ENCODE measurements around the gene CTBP2.
A peak's percentile ranks its signal among the peaks of the same experiment; 100 is the strongest.

Gene CTBP2

DNA sequence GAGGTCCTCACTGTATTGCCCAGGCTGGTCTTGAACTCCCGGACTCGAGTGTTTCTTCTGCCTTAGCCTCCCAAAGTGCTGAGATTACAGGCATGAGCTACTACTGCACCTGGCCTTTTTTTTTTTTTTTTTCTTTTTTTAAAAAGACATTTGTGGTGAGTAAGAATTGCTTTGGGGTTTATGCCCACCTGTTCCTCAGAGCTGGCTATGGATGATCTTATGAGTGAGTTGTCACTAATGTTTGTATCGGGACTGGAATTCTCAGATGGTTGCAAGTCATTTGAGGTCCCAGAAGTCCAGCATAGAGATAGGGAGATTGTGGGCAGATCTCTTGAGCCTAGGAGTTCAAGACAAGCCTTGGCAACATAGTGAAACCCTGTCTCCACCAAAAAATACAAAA lies 183.2 kb downstream of the CTBP2 start:
- DNase-seq (ENCODE audit: low spot score): no peak

DNA sequence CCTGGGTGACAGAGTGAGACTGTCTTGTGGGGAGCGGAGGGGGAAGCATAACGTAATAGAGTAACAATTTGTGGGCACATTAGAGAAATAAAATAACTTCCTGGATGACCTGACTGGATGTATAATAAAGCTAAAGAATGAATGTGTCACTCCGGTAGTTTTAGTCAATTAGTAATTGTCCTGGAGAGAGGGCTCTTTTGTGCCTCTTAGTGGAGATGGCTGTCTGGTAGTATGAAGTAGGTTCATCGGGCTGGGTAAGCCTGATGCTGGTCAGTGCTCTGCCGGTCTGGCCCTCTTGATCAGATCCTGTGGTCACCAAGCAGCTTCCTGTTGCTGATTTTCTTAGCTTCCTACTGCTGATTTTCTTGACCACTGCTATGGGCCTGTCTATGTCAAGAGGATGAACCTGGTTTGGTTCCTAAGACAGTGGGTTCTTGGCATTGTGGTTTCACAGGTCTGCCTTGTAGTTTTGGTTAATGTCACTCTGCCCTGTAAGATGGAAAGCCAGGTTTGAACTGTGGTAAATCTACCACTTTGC lies 184.3 kb downstream of the CTBP2 start:
- no peak for DNase-seq (ENCODE audit: low spot score)

DNA sequence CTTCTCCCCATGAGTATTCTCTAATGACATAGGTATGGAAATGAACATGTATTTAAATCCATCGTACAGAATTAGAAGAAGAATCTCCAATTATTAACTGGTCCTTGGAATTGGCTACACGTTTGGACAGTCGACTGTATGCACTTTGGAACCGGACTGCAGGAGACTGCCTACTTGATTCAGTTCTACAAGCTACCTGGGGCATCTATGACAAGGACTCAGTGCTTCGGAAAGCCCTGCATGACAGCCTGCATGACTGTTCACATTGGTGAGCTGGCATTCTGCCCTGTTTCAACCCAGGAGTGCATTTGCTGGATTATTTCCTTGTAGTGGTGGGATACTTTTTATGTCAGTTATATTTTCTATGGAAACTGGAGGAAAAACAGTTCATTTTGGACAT lies 186.2 kb downstream of the CTBP2 start:
- no peak for DNase-seq (ENCODE audit: low spot score)

DNA sequence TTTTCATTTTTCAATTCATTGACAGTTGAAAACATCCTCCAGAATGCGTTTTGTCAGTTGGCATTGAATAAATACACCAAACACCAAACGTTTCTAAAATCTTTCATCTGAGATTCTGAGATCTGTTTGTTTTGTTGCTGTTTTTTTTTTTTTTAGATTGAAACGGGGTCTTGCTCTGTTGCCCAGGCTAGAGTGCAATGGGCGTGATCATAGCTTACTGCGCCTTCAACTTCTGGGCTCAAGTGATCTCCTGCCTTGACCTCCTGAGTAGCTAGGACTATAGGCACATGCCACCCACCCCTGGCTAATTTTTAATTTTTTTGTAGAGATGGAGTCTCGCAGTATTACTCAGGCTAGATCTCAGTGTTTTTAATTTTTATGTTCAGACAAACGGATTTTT lies 187.7 kb downstream of the CTBP2 start:
- no peak for DNase-seq (ENCODE audit: low spot score)

DNA sequence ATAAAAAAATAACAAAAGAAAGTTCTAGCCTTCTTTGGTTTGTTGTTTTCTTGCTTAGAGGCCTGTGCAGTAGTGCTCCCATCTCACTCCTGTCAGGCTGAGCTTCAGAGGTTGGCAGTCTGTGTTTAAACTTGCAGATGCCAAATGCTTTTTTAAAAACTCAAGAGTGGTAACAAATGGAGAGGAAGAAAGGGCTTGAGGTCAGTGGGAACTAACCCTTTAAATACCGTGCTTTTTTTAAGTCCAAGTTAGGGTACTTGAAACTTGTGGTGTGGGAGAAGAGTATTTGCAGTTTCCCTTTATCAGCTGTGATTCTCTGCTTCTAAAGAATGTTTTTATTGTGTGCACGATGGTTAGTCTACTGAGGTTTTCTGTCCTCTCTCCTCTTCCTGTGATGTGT lies 189.1 kb downstream of the CTBP2 start:
- no peak for DNase-seq (ENCODE audit: low spot score)

DNA sequence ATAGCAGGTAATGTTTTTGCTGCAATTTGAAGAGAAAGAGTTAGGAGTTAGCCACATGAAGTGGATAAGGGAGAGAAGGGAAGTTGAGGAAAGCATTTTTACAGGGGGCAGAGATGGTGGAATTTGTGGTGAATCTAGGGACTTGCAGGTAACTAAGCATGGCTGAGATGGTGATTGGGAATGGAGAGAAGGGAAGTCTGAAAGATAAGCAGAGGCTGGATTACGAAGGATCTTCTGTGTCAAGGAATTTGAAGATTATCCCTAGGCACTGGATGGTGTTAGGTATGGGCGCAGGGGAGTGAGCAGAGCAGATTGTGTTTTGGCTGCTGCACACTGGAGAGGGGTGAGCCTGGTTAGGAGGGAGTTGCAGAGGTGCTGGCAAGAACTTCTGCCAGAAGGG lies 193.1 kb downstream of the CTBP2 start:
- DNase-seq (ENCODE audit: low spot score): peak; percentile 37

DNA sequence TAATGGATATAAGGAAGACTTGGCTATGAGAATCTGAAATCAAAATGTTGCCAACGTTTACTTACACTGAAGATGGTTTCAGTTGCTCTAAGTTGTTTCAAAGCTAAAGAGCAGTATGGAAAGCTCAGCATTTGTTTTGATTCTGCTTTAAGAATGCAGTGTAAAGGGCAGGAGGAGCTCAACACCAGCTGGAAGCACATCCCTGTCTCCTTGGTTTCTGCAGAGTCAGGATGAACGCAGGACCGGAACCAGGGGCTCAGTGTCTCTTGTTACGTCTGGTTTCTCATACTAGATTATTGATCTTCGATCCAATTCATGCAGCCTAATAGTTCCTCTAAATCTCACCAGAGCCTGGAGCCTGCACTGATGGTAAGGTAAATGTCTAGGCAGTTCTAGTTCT lies 194.4 kb downstream of the CTBP2 start:
- no peak for DNase-seq (ENCODE audit: low spot score)

DNA sequence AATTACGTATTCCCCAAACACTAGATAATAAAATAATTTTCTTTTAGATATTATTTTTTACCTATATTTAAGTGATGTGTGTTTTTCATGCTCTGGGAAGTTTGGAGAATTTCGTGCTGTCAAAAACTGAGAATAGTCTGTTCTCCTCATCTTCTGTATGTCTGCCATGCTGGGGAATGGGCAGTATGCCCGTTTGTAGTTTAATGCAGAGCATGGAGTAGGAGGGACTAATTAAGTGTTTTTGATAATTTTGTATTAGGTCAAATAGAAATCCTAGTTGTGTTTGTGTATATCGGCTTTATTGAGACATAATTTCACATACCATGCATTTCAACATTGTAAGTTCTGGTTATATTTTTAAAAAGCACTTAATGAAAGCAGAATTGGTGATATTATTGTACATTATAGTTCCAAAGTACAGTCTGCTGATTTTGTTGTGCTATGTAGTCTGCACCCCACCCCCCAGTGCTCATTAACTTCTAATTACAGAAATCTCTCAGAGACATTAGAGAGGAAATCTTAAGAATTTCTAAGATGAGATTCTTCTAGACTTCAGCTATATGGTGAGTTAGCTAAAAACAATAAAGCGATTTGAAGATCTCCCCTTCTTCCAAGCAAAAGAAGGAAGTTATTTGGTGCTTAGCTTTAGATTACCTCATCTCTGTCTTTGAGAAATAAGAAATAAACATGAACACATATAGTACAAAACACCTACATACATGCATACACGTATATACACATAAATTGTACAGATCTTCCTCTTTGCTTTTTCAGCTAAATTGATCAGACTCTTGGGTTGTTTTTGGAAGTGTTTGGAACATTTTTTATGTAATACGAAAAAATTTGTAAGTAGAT lies 196.3 kb downstream of the CTBP2 start:
- no peak for DNase-seq (ENCODE audit: low spot score)

DNA sequence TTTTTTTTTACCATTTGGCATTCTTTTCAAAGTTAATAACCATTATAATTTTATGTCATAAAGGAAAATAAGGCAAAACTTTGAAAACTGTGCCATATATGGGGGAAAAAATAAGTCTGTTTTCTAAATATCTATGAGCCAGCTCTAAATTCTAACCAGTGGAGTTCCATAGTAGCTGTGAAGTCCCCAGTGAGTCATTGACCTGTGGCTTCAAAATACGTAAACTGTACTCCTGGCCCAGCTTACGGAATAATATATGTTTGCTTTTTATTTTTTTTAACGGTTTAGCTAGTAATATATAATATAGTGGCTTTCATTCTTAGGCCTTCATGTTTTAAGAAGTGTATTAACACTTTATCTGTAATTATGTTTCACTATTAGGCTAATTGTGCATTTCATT lies 197.9 kb downstream of the CTBP2 start:
- no peak for DNase-seq (ENCODE audit: low spot score)

DNA sequence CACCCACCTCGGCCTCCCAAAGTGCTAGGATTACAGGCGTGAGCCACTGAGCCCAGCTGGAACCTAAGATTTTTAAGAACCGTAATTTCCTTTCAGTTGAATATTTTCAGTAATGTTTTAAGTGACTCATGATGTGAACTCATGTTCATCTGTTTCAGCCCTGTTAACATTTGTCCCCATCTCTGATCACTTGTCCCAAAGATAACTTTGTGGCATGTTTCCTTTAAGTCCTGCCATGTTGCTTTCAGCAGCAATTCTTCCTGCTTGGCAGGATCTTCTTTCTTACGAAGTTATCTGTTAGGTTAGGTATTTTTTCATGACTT lies 199.2 kb downstream of the CTBP2 start:
- no peak for DNase-seq (ENCODE audit: low spot score)

DNA sequence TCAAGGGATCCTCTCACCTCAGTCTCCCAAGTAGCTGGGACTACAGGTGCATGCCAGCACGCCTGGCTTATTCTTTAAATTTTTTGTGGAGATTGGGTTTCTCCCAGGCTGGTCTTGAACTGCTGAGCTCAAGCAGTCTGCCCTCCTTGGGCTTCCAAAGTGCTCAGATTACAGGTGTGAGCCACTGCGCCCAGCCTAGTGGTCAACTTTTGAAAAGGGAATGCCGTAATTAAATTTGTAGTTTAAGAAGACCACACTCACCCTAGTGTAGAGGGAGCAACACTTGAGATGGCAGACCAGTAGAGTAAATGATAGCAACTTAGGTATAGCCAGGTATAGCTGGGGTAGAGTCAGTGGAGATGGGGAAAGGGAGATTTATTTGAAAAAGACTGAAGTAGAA lies 200.8 kb downstream of the CTBP2 start:
- DNase-seq (ENCODE audit: low spot score): no peak

DNA sequence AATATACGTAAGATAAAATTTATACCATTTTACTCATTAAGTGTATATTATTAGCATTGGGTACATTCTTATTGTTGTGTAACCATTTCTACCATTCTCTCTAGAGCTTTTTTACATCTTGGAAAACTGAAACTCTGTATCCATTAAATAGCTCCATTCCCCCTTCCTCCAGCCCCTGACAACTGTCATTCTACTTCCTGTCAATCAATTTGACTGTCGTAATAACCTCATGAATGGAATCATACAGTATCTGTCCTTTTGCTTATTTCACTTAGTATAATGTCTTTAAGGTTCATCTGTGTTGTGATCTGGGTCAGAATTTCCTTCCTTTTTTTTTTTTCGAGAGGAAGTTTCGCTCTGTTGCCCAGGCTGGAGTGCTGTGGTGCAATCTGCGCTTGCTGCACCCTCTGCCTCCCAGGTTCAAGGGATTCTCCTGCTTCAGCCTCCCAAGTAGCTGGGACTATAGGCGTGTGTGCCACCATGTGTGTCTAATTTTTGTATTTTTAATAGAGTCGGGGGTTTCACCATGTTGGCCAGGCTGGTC lies 202.9 kb downstream of the CTBP2 start:
- DNase-seq (ENCODE audit: low spot score): no peak

DNA sequence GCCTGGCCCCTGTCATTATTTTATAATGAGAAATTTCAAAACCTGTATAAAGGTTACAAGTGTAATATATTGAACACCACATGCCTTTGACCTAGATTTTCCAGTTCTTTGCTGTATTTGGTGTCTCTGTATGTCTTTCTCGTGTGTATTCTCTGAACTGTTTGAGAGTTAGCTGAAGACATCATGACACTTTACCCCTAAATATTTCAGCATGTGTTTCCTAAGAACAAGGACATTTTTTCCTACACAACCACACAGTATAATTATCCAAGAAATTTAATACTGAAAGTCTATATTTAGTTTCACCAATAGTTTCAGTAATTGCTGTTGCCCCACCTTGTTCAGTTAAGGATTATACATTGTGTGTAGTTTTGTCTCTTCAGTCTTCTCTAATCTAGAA lies 203.6 kb downstream of the CTBP2 start:
- no peak for DNase-seq (ENCODE audit: low spot score)

DNA sequence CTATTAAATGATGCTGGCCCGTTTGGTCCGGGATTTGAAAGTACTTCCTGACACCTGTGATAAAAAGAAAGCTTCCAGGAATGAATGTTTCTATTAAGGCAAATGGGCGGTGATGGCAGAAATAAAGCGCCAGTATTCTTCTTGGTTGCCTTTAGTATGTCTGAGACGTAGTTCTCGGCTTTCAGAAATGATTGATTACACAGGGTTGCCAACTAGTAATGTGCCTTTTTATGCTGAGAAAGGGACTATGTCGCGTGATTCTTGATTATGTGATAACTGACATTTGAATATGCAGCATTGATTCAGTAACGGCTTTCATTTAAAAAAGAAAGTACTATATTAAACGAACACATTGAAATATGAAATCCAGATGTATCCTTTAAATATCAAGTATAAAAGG lies 204.5 kb downstream of the CTBP2 start:
- no peak for DNase-seq (ENCODE audit: low spot score)

DNA sequence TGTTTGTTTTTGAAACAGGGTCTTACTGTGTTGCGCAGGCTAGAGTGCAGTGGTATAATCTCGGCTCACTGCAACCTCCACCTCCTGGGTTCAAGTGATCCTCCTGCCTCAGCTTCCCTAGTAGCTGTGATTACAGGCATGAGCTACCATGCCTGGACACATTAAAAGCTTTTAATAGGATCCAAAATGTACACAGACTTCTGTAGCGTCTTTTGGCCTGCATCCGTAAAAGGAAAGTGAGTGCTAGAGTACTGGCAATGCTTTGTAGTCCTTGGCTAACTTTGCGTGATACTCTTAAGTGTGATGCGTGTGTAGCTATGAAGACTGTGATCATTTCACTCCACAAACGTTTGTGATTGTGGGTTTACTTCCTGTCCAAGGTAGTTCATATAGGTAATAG lies 205.1 kb downstream of the CTBP2 start:
- DNase-seq (ENCODE audit: low spot score): no peak

DNA sequence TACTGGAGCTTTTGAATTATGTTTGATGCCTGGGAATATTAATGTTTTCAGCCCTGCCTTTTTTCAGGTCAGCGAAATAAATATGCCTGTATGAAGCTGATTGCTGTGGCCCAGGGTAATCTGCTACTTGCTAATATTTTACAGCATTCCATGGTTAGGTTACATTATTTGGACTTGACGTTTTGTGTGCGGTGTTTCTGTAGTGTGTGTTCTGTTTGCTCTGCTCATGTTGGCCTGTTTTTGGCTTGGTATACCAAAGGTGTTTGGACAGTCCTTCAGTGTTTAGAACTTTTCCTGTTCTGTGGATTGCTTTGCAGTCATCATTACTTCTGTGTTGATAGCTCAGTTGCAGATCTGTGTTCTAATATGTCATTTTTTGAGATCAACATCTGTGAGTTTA lies 206.9 kb downstream of the CTBP2 start:
- no peak for DNase-seq (ENCODE audit: low spot score)

DNA sequence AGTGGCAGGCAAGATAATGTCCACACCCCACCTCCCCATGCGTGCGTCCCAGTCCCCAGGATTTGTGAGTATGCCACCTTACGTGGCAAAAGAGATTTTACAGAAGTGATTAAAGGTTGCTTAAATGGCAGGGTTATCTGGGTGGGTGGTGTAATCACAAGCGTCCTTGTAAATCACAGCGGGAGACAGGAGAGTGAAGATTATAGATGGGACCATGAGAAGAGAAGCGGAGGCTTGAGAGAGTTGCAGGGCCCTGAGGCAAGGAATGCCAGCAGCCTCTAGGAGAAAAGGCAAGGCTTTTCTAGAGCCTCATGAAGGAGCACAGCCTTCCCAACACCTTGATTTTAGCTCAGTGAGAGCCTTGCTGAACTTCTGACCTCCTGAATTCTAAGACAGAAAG lies 208.2 kb downstream of the CTBP2 start:
- DNase-seq (ENCODE audit: low spot score): no peak

DNA sequence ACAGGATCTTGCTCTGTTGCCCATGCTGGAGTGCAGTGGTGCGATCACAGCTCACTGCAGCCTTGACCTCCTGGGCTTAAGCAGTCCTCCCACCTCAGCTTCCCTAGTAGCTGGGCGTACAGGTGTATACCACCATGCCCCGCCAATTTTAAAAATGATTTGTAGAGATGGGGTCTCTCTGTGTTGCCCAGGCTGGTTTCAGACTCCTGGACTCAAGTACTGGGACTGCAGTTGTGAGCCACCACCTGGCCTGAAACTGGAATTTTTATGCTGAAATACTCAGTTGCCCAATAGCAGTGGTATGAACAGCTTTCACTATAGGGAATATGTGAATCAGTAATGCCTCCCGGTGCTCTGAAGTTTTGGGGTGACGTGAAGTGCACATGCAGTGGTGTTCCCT lies 210.8 kb downstream of the CTBP2 start:
- DNase-seq (ENCODE audit: low spot score): no peak

DNA sequence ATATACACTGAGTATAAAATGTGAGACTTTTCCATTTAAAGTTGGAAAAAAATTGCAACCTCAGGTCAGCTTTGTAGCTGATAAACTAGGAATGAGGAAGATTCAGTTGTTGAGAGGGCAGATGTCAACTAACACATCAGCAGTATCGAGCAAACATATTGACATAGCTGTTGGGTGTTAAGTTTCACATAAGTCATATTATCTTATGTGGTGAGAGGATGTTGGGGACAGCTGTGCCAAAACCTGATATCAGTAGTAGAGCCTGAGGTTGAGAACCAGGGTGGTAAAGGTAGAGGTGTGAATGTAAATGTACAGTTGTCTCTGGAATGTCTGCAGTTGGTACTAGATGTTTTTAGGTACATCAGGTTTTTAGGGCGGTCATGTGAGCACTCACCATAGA lies 213.4 kb downstream of the CTBP2 start:
- DNase-seq (ENCODE audit: low spot score): no peak

DNA sequence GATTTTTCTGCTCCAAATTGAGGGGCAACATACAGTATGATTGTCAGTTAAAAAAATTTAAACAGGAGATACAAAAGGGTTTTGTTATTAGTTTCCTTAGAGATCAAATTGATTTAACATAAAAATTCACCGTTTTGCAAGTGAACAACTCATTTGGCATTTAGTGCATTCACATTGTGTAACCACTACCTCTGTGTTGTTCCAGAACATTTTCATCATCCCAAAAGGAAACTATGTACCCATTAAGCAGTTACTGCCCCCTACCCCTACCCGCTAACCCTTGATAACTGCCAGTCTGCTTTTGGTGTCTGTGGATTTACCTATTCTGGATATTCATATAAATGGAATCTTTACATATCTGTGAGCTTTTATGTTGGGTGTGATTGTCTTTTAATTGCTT lies 215.4 kb downstream of the CTBP2 start:
- DNase-seq (ENCODE audit: low spot score): no peak

DNA sequence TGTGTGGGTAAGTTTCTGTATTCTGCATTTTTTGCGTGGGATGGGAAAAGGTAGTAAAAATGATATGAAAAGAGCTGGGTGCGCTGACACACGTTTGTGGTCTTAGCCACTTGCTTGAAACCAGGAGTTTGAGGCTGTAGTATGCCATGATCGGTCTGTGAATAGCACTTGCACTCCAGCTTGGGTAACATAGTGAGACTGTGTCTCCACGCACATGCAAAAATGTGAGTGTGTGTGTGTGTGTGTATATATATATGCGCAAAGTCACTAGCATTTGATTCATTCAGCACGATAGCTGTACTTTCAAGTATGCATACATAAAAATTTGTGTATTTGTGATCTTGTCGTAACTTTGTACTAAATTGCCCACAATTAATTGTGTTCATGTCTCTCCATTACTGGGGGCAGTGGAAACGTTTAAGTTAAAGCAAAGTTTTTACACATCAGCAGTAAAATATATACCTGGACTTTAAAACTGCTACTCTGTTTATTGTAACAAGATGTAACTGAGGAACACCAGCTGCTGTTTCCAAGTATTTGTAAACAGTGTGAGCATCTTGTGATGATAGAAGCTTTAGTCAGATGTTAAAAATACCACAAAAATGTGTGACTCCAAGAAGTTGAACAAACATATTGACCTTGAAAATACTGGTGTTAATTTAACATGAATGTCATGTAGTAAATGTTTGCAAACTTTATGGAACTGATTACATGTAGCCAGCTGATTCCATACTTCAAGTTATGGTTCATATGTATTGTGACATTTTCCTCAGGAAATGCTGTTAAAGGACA lies 216.9 kb downstream of the CTBP2 start:
- DNase-seq (ENCODE audit: low spot score): no peak

DNA sequence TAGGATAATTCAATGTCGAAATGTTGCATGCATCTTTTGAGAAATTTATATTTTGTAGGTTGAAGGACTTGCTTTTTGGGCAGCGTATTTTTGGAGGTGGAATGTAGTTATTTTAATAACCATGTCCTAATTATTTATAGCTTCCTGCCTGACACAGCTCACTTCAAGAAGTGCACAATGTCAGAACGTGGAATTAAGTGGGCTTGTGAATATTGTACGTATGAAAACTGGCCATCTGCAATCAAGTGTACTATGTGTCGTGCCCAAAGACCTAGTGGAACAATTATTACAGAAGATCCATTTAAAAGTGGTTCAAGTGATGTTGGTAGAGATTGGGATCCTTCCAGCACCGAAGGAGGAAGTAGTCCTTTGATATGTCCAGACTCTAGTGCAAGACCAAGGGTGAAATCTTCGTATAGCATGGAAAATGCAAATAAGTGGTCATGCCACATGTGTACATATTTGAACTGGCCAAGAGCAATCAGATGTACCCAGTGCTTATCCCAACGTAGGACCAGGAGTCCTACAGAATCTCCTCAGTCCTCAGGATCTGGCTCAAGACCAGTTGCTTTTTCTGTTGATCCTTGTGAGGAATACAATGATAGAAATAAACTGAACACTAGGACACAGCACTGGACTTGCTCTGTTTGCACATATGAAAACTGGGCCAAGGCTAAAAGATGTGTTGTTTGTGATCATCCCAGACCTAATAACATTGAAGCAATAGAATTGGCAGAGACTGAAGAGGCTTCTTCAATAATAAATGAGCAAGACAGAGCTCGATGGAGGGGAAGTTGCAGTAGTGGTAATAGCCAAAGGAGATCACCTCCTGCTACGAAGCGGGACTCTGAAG lies 217.8 kb downstream of the CTBP2 start:
- DNase-seq (ENCODE audit: low spot score): no peak

All from D341Med (cell line).